H1 (cell line): ENCODE data around the gene LITAFD. TPM values are rescaled to one million over a fixed set of nuclear protein-coding genes. Genes with fewer than 3 reads are reported as not detected.

Experiments used
- CTCF ChIA-PET: fragments of 300-600 bp; sonication (Branson Sonifier 250); formaldehyde crosslinking; loops from one replicate; lab custom pipeline; 2021; ENCODE audit not compliant: partially characterized antibody; lab: Charles Lee
- POLR2A ChIA-PET: fragments of 300-600 bp; sonication (Branson Sonifier 250); formaldehyde crosslinking; loops from one replicate; lab custom pipeline; 2021; ENCODE audit warnings: inconsistent platforms; ENCODE audit not compliant: partially characterized antibody; lab: Charles Lee
- DNase-seq, 2 experiments: peaks; one replicate each; pipeline versions ENCODE4 v3.0.0 to v3.0.0-alpha.2; 2010 to 2022; ENCODE audit warnings: low spot score in 2 of 2, low read depth in 1 of 2, mixed read lengths in 1 of 2
- FAIRE-seq: peaks from 2 replicates; lab custom pipeline; 2011; peaks lifted over from hg19 to GRCh38; lab: Jason Lieb, UNC
- H2AFZ ChIP-seq: 2 replicates; pipeline ENCODE4 v1.8.1; 2012; ENCODE audit warnings: low read length, inconsistent platforms
- H2AK5ac ChIP-seq: 2 replicates; pipeline ENCODE4 v1.6.1; 2013; ENCODE audit warnings: low read depth, low read length
- H2BK120ac ChIP-seq: replicated peaks from 2 replicates; pipeline ENCODE3; 2013; ENCODE audit warnings: low read depth, low read length, inconsistent platforms
- H2BK12ac ChIP-seq: 2 replicates; pipeline ENCODE4 v1.6.1; 2013; ENCODE audit warnings: low read depth, low read length
- H2BK15ac ChIP-seq: 2 replicates; pipeline ENCODE4 v1.6.1; 2013; ENCODE audit warnings: low read length
- H2BK20ac ChIP-seq: 2 replicates; pipeline ENCODE4 v1.6.1; 2013; ENCODE audit warnings: low read length
- H2BK5ac ChIP-seq: 2 replicates; pipeline ENCODE4 v1.6.1; 2013; ENCODE audit warnings: low read depth, low read length
- H3K14ac ChIP-seq: 2 replicates; pipeline ENCODE4 v1.6.1; 2013; ENCODE audit warnings: inconsistent platforms; ENCODE audit not compliant: insufficient read length
- H3K18ac ChIP-seq: 2 replicates; pipeline ENCODE4 v1.6.1; 2013; ENCODE audit warnings: low read length; ENCODE audit errors: extremely low read depth
- H3K23ac ChIP-seq: 2 replicates; pipeline ENCODE4 v1.6.1; 2013; ENCODE audit warnings: inconsistent platforms; ENCODE audit not compliant: insufficient read length
- H3K23me2 ChIP-seq: 2 replicates; pipeline ENCODE4 v1.6.1; 2013; ENCODE audit warnings: low read depth, low read length
- H3K27ac ChIP-seq: 2 replicates; pipeline ENCODE4 v1.6.1; 2011; ENCODE audit warnings: low read depth, low read length, inconsistent platforms
- H3K27me3 ChIP-seq, 4 experiments: replicated peaks in 1 of 4; 1 replicate in 1 of 4; 2 replicates in 3 of 4; pipeline versions ENCODE4 v1.6.1 to v1.8.1; 2011 to 2013; ENCODE audit warnings: low read length in 3 of 4, mild to moderate bottlenecking in 3 of 4, inconsistent platforms in 2 of 4, mixed read lengths in 2 of 4, moderate library complexity in 1 of 4; ENCODE audit not compliant: control insufficient read depth in 3 of 4, insufficient read depth in 3 of 4; ENCODE audit errors: extremely low read depth in 1 of 4
- H3K36me3 ChIP-seq, 4 experiments: 2 replicates each; pipeline versions ENCODE4 v1.6.1 to v1.8.1; 2011 to 2013; ENCODE audit warnings: mild to moderate bottlenecking in 4 of 4, low read length in 3 of 4, moderate library complexity in 2 of 4, control low read depth in 1 of 4, inconsistent platforms in 1 of 4; ENCODE audit not compliant: insufficient read depth in 4 of 4, control insufficient read depth in 2 of 4
- H3K4ac ChIP-seq: replicated peaks from 2 replicates; pipeline ENCODE3; 2013; ENCODE audit warnings: low read length, low read depth, mixed read lengths, inconsistent platforms; ENCODE audit not compliant: insufficient read length
- H3K4me1 ChIP-seq, 4 experiments: replicated peaks in 1 of 4; 1 replicate in 1 of 4; 2 replicates in 3 of 4; pipeline versions ENCODE4 v1.6.1 to v1.8.1; 2011 to 2013; ENCODE audit warnings: low read length in 3 of 4, inconsistent platforms in 2 of 4, mixed read lengths in 1 of 4; ENCODE audit not compliant: insufficient read depth in 4 of 4, control insufficient read depth in 3 of 4
- H3K4me2 ChIP-seq, 2 experiments: 2 replicates each; pipeline versions ENCODE4 v1.6.1 to v1.8.1; 2011 to 2013; ENCODE audit warnings: low read depth in 2 of 2, low read length in 2 of 2, control low read depth in 1 of 2, inconsistent platforms in 1 of 2, mild to moderate bottlenecking in 1 of 2; ENCODE audit not compliant: insufficient read depth in 1 of 2
- H3K4me3 ChIP-seq, 4 experiments: fragments of 200-600, 300-600 bp in 1 of 4; sonication (generic), shearing (Covaris generic), sonication (Bioruptor Twin) in 1 of 4; 2 replicates each; pipeline versions ENCODE4 v1.5.1 to v1.8.1; 2011 to 2016; ENCODE audit warnings: low read length in 4 of 4, low read depth in 3 of 4, control low read depth in 2 of 4, inconsistent platforms in 2 of 4, mild to moderate bottlenecking in 2 of 4, mixed read lengths in 1 of 4, moderate library complexity in 1 of 4; ENCODE audit not compliant: insufficient read depth in 2 of 4; ENCODE audit errors: extremely low read depth in 1 of 4
- H3K56ac ChIP-seq: replicated peaks from 2 replicates; pipeline ENCODE3; 2013; ENCODE audit warnings: low read depth, mild to moderate bottlenecking, mixed read lengths, low read length, inconsistent platforms; ENCODE audit not compliant: insufficient read length
- H3K79me1 ChIP-seq: 2 replicates; pipeline ENCODE4 v1.6.1; 2013; ENCODE audit warnings: low read depth, low read length, control low read depth
- H3K79me2 ChIP-seq, 2 experiments: 2 replicates each; pipeline versions ENCODE4 v1.6.1 to v1.8.1; 2012 to 2013; ENCODE audit warnings: low read length in 2 of 2, mild to moderate bottlenecking in 2 of 2, inconsistent platforms in 1 of 2; ENCODE audit not compliant: insufficient read depth in 2 of 2, control insufficient read depth in 1 of 2
- H3K9ac ChIP-seq, 4 experiments: replicated peaks in 1 of 4; 1 replicate in 1 of 4; 2 replicates in 3 of 4; pipeline versions ENCODE4 v1.6.1 to v1.8.1; 2011 to 2013; ENCODE audit warnings: low read depth in 3 of 4, low read length in 3 of 4, control low read depth in 2 of 4, mild to moderate bottlenecking in 2 of 4, moderate library complexity in 2 of 4, inconsistent platforms in 1 of 4; ENCODE audit errors: extremely low read depth in 1 of 4
- H3K9me3 ChIP-seq, 2 experiments: 2 replicates each; pipeline versions ENCODE4 v1.6.1 to v1.8.1; 2012 to 2013; ENCODE audit warnings: mild to moderate bottlenecking in 2 of 2, moderate library complexity in 2 of 2, control low read depth in 1 of 2, inconsistent platforms in 1 of 2, low read depth in 1 of 2, low read length in 1 of 2, mixed read lengths in 1 of 2; ENCODE audit not compliant: insufficient read depth in 2 of 2
- H4K20me1 ChIP-seq, 2 experiments: replicated peaks in 1 of 2; 2 replicates each; pipeline versions ENCODE3 to v1.8.1; 2011 to 2013; ENCODE audit warnings: inconsistent platforms in 2 of 2, low read length in 2 of 2, mild to moderate bottlenecking in 1 of 2; ENCODE audit not compliant: insufficient read depth in 2 of 2, control insufficient read depth in 1 of 2
- H4K5ac ChIP-seq: 2 replicates; pipeline ENCODE4 v1.6.1; 2013; ENCODE audit warnings: low read length, low read depth, mixed read lengths, inconsistent platforms; ENCODE audit not compliant: insufficient read length
- H4K8ac ChIP-seq: 2 replicates; pipeline ENCODE4 v1.8.0; 2013; ENCODE audit warnings: mild to moderate bottlenecking, moderate library complexity, low read length, inconsistent platforms; ENCODE audit not compliant: insufficient read depth; ENCODE audit errors: extremely low read depth
- H4K91ac ChIP-seq: replicated peaks from 2 replicates; pipeline ENCODE3; 2013; ENCODE audit warnings: low read length, mixed read lengths, inconsistent platforms; ENCODE audit not compliant: insufficient read length
- ASH2L ChIP-seq: fragments of 200-600, 300-600 bp; sonication (generic); IDR thresholded peaks from one replicate; pipeline ENCODE4 v1.7.1; 2017; ENCODE audit warnings: low read length
- GABPA ChIP-seq: IDR thresholded peaks from 2 replicates; pipeline ENCODE4 v1.6.1; 2011; ENCODE audit warnings: mild to moderate bottlenecking, low read length, moderate library complexity, borderline replicate concordance; ENCODE audit not compliant: insufficient read depth
- POLR2A ChIP-seq, 2 experiments: IDR thresholded peaks; 1 replicate in 1 of 2; 2 replicates in 1 of 2; pipeline ENCODE4 v1.6.1; 2011; ENCODE audit warnings: low read depth in 2 of 2, low read length in 2 of 2, mild to moderate bottlenecking in 2 of 2; ENCODE audit errors: control extremely low read depth in 1 of 2
- SAP30 ChIP-seq: fragments of 300-600 bp; sonication (generic); IDR thresholded peaks from 2 replicates; pipeline ENCODE4 v1.7.1; 2012; ENCODE audit warnings: low read length, moderate library complexity, mild to moderate bottlenecking, inconsistent platforms; ENCODE audit not compliant: insufficient read depth, insufficient replicate concordance
- WGBS, 2 experiments: shearing (Covaris generic) in 1 of 2; methylation state at CpG; one replicate each; pipeline versions ENCODE4 v1.1.6 to v1.1.7; 2013 to 2015; ENCODE audit warnings: low lambda C conversion rate in 2 of 2, mixed read lengths in 2 of 2, inconsistent platforms in 1 of 2, low coverage in 1 of 2, missing lambda C conversion rate in 1 of 2; ENCODE audit not compliant: insufficient replicate concordance in 2 of 2, insufficient coverage in 1 of 2, insufficient read length in 1 of 2; ENCODE audit errors: extremely low coverage in 1 of 2, missing lambda C conversion rate in 1 of 2; 5-methylcytosine and 5-hydroxymethylcytosine counted together
- polyA plus RNA-seq, 7 experiments: library from polyadenylated mRNA; depleted of rRNA in 3 of 7; stranded (reverse) in 5 of 7; unstranded in 2 of 7; fragments of >200 nt in 5 of 7; fragments of 200-250 nt in 2 of 7; gene quantifications; 1 replicate in 5 of 7; 2 replicates in 1 of 7; 4 replicates in 1 of 7; pipeline versions ENCODE4 v1.2.1 to v1.2.3, GENCODE V29; 2011 to 2013; ENCODE audit warnings: missing spikeins in 2 of 7, mixed read lengths in 2 of 7
- total RNA-seq: library from RNA; stranded (reverse); fragmentation: NEBNext Ultra II Directional; extraction: Animal tissue kit (Norgen Biotek cat#: 25700); gene quantifications from 2 replicates; pipeline ENCODE4 v1.2.1, GENCODE V29; 2021

LITAFD gene
- total and polyA plus RNA-seq, 2 of the 8 experiments (the other 6 are each of a cell fraction or from before 2014, with no cell fraction given): not detected

GRCh38 chr16:8867216-8867931 lies 14.8 kb upstream of the LITAFD start:
- Histone ChIP-seq H3K56ac (peak overlapping the region; percentile 74), H3K36me3 (peaks cover 0 to 14% (median 4%) of the 10 kb centered on the region in 4 experiments; a peak in 4 of 8 replicates), H2BK20ac (no peak overlapping the region), H3K14ac (peak overlapping the region; percentile 84), H3K23ac (no peak overlapping the region), H3K4me3 (peak overlapping the region; percentile 74 to 92 (median 78)), H4K91ac (peak overlapping the region; percentile 85), H4K20me1 (peaks cover 23 to 36% of the 10 kb centered on the region in 2 experiments), H2AK5ac (peak overlapping the region; percentile 83), H2AFZ (no peak overlapping the region), H2BK12ac (0 out of 2 replicates have a peak overlapping the region, but pooled peaks have one; percentile 84), H2BK5ac (peak overlapping the region; percentile 83), H4K5ac (peak overlapping the region; percentile 32), H3K4me2 (peak overlapping the region; percentile 91 to 99), H3K23me2 (peaks cover 23% of the 10 kb centered on the region), H3K4me1 (peaks cover 22 to 37% (median 33%) of the 10 kb centered on the region in 4 experiments), H3K9me3 (no peaks in the 10 kb centered on the region), H2BK15ac (peak overlapping the region; percentile 72; the same call in 1 of the 2 replicates), H3K27ac (peak overlapping the region; percentile 53; the same call in 1 of the 2 replicates), H3K4ac (peak overlapping the region; percentile 79), H3K79me1 (peaks cover 22% of the 10 kb centered on the region), H3K9ac (peak overlapping the region; percentile 70 to 94 (median 75)), H3K79me2 (peaks cover 33 to 54% of the 10 kb centered on the region in 2 experiments), H3K18ac (peak overlapping the region; percentile 93), H4K8ac (peak overlapping the region; percentile 82), H2BK120ac (peak overlapping the region; percentile 80), H3K27me3 (no peaks in the 10 kb centered on the region)
- CTCF ChIA-PET: interaction anchor here (1.0 to 10.5 kb wide), 4 partner anchors 8 to 202 kb away, joined by 3 to 90 read pairs (median 4); no protein-coding TSS in a partner anchor
- 2% methylated on average over 34 of the region's 35 CpGs; no CpG with 5 or more reads in 1 of the 2 experiments for WGBS, 2 experiments
- POLR2A ChIA-PET: interaction anchor here (1.3 to 29.1 kb wide), 5 partner anchors 6 to 225 kb away, joined by 3 to 456 read pairs (median 24); partner anchors contain the start of genes CARHSP1, HAPSTR1 and LITAFD
- DNase-seq: no peak
- TF ChIP-seq ASH2L: peak; percentile 32
- TF ChIP-seq SAP30: peak; percentile 89
- TF ChIP-seq GABPA: no peak
- TF ChIP-seq POLR2A (IDR thresholded peaks at IDR 0.05; ENCODE audit: control extremely low read depth in 1 of 2, low read depth in 2 of 2, low read length in 2 of 2): peak in 1 of 2 experiments; percentile 54; a peak in 1 of 3 replicates
- no peak for FAIRE-seq
